CD14-positive monocyte (primary cell): Measurements from ENCODE around the gene EPHA2. TPM values are rescaled to one million over a fixed set of nuclear protein-coding genes. Genes with fewer than 3 reads are reported as not detected.
A peak's percentile ranks its signal among the peaks of the same experiment; 100 is the strongest.

Experiments used
- DNase-seq, 3 donors: peaks; one replicate each; pipeline ENCODE4 v3.0.0-alpha.2; 2011 to 2022
- H2AFZ ChIP-seq: 2 replicates; pipeline ENCODE4 v1.6.0; 2012; ENCODE audit warnings: mild to moderate bottlenecking, low read depth, low read length, inconsistent platforms; ENCODE audit not compliant: insufficient read depth, poor library complexity, severe bottlenecking
- H3K27ac ChIP-seq, 2 donors: 1 replicate in 1 of 2; 2 replicates in 1 of 2; pipeline ENCODE4 v1.5.1; 2012 to 2013; ENCODE audit warnings: low read length in 2 of 2, control low read depth in 1 of 2, inconsistent platforms in 1 of 2, low read depth in 1 of 2, mild to moderate bottlenecking in 1 of 2
- H3K27me3 ChIP-seq, 2 donors: one replicate each; pipeline versions ENCODE4 v1.6.0 to v1.6.1; 2011 to 2013; ENCODE audit warnings: low read length in 2 of 2; ENCODE audit not compliant: control insufficient read depth in 2 of 2, insufficient read depth in 2 of 2
- H3K36me3 ChIP-seq, 2 donors: replicated peaks in 1 of 2; 1 replicate in 1 of 2; 2 replicates in 1 of 2; pipeline versions ENCODE4 v1.5.1 to v1.6.1; 2012 to 2013; ENCODE audit warnings: low read length in 2 of 2, control low read depth in 1 of 2, inconsistent platforms in 1 of 2, mild to moderate bottlenecking in 1 of 2; ENCODE audit not compliant: insufficient read depth in 2 of 2, control insufficient read depth in 1 of 2
- H3K4me1 ChIP-seq, 2 donors: 1 replicate in 1 of 2; 2 replicates in 1 of 2; pipeline versions ENCODE4 v1.5.1 to v1.6.1; 2012 to 2013; ENCODE audit warnings: low read length in 2 of 2, control low read depth in 1 of 2, inconsistent platforms in 1 of 2, mild to moderate bottlenecking in 1 of 2, moderate library complexity in 1 of 2; ENCODE audit not compliant: insufficient read depth in 2 of 2, control insufficient read depth in 1 of 2
- H3K4me2 ChIP-seq: replicated peaks from 2 replicates; pipeline ENCODE3; 2012; ENCODE audit warnings: low read length, moderate library complexity, mild to moderate bottlenecking; ENCODE audit not compliant: poor library complexity, severe bottlenecking; ENCODE audit errors: extremely low read depth
- H3K4me3 ChIP-seq, 3 experiments: fragments of 200-600 bp in 1 of 3; sonication (generic) in 1 of 3; replicated peaks in 1 of 3; 1 replicate in 2 of 3; 2 replicates in 1 of 3; pipeline ENCODE4 v1.5.1; 2011 to 2013; ENCODE audit warnings: low read length in 3 of 3, mild to moderate bottlenecking in 3 of 3, control low read depth in 2 of 3, low read depth in 2 of 3, inconsistent platforms in 1 of 3, moderate library complexity in 1 of 3
- H3K79me2 ChIP-seq: 2 replicates; pipeline ENCODE4 v1.6.0; 2012; ENCODE audit warnings: mild to moderate bottlenecking, control low read depth, inconsistent platforms, low read length, moderate library complexity; ENCODE audit not compliant: insufficient read depth
- H3K9ac ChIP-seq: 2 replicates; pipeline ENCODE4 v1.6.0; 2017; ENCODE audit warnings: low read length, mild to moderate bottlenecking; ENCODE audit not compliant: insufficient read depth, poor library complexity, severe bottlenecking
- H3K9me3 ChIP-seq, 2 donors: replicated peaks in 1 of 2; 1 replicate in 1 of 2; 2 replicates in 1 of 2; pipeline versions ENCODE4 v1.5.1 to v1.6.1; 2012 to 2013; ENCODE audit warnings: low read length in 2 of 2, control low read depth in 1 of 2; ENCODE audit not compliant: control insufficient read depth in 1 of 2, insufficient read depth in 1 of 2
- H4K20me1 ChIP-seq: 2 replicates; pipeline ENCODE4 v1.6.0; 2012; ENCODE audit warnings: mild to moderate bottlenecking, low read length, control low read depth, moderate library complexity; ENCODE audit not compliant: insufficient read depth
- H3K27ac Mint-ChIP-seq, 7 donors: one replicate each; pipeline ENCODE4 v1.8.0; 2020; ENCODE audit warnings: mild to moderate bottlenecking in 7 of 7, mixed read lengths in 7 of 7, moderate library complexity in 6 of 7, inconsistent platforms in 2 of 7
- H3K27me3 Mint-ChIP-seq, 3 donors: one replicate each; pipeline ENCODE4 v1.8.0; 2021 to 2022; ENCODE audit warnings: low read depth in 3 of 3, mild to moderate bottlenecking in 3 of 3, mixed read lengths in 3 of 3, moderate library complexity in 3 of 3, inconsistent platforms in 1 of 3
- H3K36me3 Mint-ChIP-seq, 2 donors: one replicate each; pipeline ENCODE4 v1.8.0; 2020; ENCODE audit warnings: mixed read lengths in 2 of 2, inconsistent platforms in 1 of 2, mild to moderate bottlenecking in 1 of 2
- H3K4me1 Mint-ChIP-seq: one replicate; pipeline ENCODE4 v1.8.0; 2020; ENCODE audit warnings: mild to moderate bottlenecking, mixed read lengths
- H3K4me3 Mint-ChIP-seq, 2 donors: one replicate each; pipeline ENCODE4 v1.8.0; 2020; ENCODE audit warnings: mild to moderate bottlenecking in 2 of 2, mixed read lengths in 2 of 2, moderate library complexity in 1 of 2
- H3K9me3 Mint-ChIP-seq, 7 donors: one replicate each; pipeline ENCODE4 v1.8.0; 2020 to 2022; ENCODE audit warnings: mixed read lengths in 7 of 7, mild to moderate bottlenecking in 6 of 7, moderate library complexity in 6 of 7, inconsistent platforms in 2 of 7
- CTCF ChIP-seq: fragments of 200-600 bp; IDR thresholded peaks from one replicate; pipeline ENCODE4 v1.8.0; 2022; ENCODE audit warnings: antibody characterized with exemption, mild to moderate bottlenecking
- WGBS: methylation state at CpG from one replicate; pipeline ENCODE4 v1.1.5; 2013; ENCODE audit warnings: missing lambda C conversion rate; ENCODE audit not compliant: insufficient coverage; 5-methylcytosine and 5-hydroxymethylcytosine counted together
- intact Hi-C, 2 donors: fragments of 100-400 bp; cut with micrococcal nuclease; formaldehyde crosslinking; loops; one replicate each; pipeline versions ENCODE4 v1.15.0 to v1.15.1; 2023
- polyA plus RNA-seq, 3 donors: library from polyadenylated mRNA; depleted of rRNA in 1 of 3; unstranded in 2 of 3; stranded (reverse) in 1 of 3; fragments of 300-500 nt in 2 of 3; fragments of >200 nt in 1 of 3; fragmentation: Illumina TruSeq in 2 of 3; gene quantifications; 1 replicate in 2 of 3; 2 replicates in 1 of 3; pipeline ENCODE4 v1.2.3, GENCODE V29; 2012 to 2021

Gene EPHA2
- polyA plus RNA-seq, 3 donors, result 0.03 TPM; not detected in 2

- DNase-seq, result no peak
- Mint-ChIP-seq H3K4me3 (no peak overlapping the region), H3K9me3 (peaks cover 0 to 4% (median 0%) of the 10 kb centered on the region in 7 donors), H3K4me1 (peaks cover 12% of the 10 kb centered on the region), H3K27ac (no peak overlapping the region), H3K27me3 (peaks cover 7 to 16% (median 13%) of the 10 kb centered on the region in 3 donors), H3K36me3 (no peaks in the 10 kb centered on the region)
- no peaks in the 10 kb centered on the region for H3K27me3 ChIP-seq
- H3K4me1 ChIP-seq, result peaks cover 8 to 12% of the 10 kb centered on the region in 2 donors
- H3K27ac ChIP-seq, result no peak overlapping the region
- no peak overlapping the region for H3K9ac ChIP-seq
- H3K36me3 ChIP-seq, result no peaks in the 10 kb centered on the region
- no peaks in the 10 kb centered on the region for H3K9me3 ChIP-seq
- WGBS, result 90% methylated on average over 16 of the region's 19 CpGs
- no peak overlapping the region for H2AFZ ChIP-seq
- no peaks in the 10 kb centered on the region for H4K20me1 ChIP-seq
- intact Hi-C loops, result no loop called here
- no peak overlapping the region for H3K4me3 ChIP-seq
- no peak overlapping the region for H3K4me2 ChIP-seq
- no peaks in the 10 kb centered on the region for H3K79me2 ChIP-seq
- TF ChIP-seq CTCF, result no peak
Measured at GRCh38 chr1:16178596-16179497, 23.0 kb upstream of the EPHA2 start.

DNA sequence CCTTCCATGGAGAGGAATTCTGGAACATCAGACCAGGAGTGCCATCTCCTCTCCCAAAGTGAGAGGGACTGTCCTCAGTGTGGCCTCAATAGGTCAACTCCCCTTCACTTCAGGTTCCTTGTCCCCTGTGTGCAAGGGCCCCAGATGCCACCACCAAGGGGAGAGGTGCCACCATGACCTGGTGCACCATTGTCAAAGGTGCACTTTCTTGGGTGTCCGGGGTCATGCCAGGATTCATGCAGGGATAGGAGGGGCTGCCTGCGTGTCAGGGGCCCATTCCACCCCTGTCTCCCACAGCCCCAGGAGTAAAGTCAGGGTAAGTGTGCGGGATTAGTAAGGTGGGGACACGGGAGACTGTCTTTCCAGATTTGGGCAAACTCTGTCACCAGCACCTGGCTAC, 21.4 kb upstream of the EPHA2 start:
- Histone ChIP-seq H3K79me2 (no peaks in the 10 kb centered on the region), H3K36me3 (no peaks in the 10 kb centered on the region), H4K20me1 (no peaks in the 10 kb centered on the region), H3K27ac (no peak overlapping the region), H3K4me2 (no peak overlapping the region), H2AFZ (no peak overlapping the region), H3K4me3 (no peak overlapping the region), H3K9me3 (no peaks in the 10 kb centered on the region), H3K9ac (no peak overlapping the region), H3K27me3 (no peaks in the 10 kb centered on the region), H3K4me1 (peaks cover 19 to 24% of the 10 kb centered on the region in 2 donors)
- peaks cover 23% of the 10 kb centered on the region for H3K4me1 Mint-ChIP-seq
- no peak for DNase-seq
- TF ChIP-seq CTCF, result no peak
- peaks cover 0 to 6% (median 0%) of the 10 kb centered on the region in 7 donors for H3K9me3 Mint-ChIP-seq
- H3K27ac Mint-ChIP-seq, result peak overlapping the region in 1 of 7 donors; percentile 16
- intact Hi-C loops, result no loop called here
- no peaks in the 10 kb centered on the region for H3K36me3 Mint-ChIP-seq
- no CpG with 5 or more reads among the region's 4 CpGs for WGBS
- no peak overlapping the region for H3K4me3 Mint-ChIP-seq
- H3K27me3 Mint-ChIP-seq, result peaks cover 9 to 18% (median 15%) of the 10 kb centered on the region in 3 donors
